BLaER1 (cell line): ENCODE results near the gene PNMA8C.
A peak's percentile ranks its signal among the peaks of the same experiment; 100 is the strongest.

Source experiments
- H3K27ac ChIP-seq: shearing (Covaris generic); formaldehyde crosslinking; 2 replicates; pipeline ENCODE4 v1.8.1; 2022
- H3K27me3 ChIP-seq: shearing (Covaris generic); formaldehyde crosslinking; 2 replicates; pipeline ENCODE4 v1.8.1; 2022
- H3K36me3 ChIP-seq: shearing (Covaris generic); formaldehyde crosslinking; 2 replicates; pipeline ENCODE4 v1.8.1; 2022
- H3K4me1 ChIP-seq: shearing (Covaris generic); formaldehyde crosslinking; 2 replicates; pipeline ENCODE4 v1.8.1; 2022
- H3K4me2 ChIP-seq: shearing (Covaris generic); formaldehyde crosslinking; 2 replicates; pipeline ENCODE4 v1.8.1; 2022
- H3K4me3 ChIP-seq: shearing (Covaris generic); formaldehyde crosslinking; 2 replicates; pipeline ENCODE4 v1.8.1; 2022
- H3K9ac ChIP-seq: shearing (Covaris generic); formaldehyde crosslinking; 2 replicates; pipeline ENCODE4 v1.8.1; 2022
- H3K9me3 ChIP-seq: shearing (Covaris generic); formaldehyde crosslinking; 2 replicates; pipeline ENCODE4 v1.8.1; 2022
- H4K20me1 ChIP-seq: shearing (Covaris generic); formaldehyde crosslinking; 2 replicates; pipeline ENCODE4 v1.8.1; 2022
- Cebpa-rat ChIP-seq: shearing (Covaris generic); IDR thresholded peaks from 2 replicates; pipeline ENCODE4 v1.8.1; 2022

The PNMA8C gene

GRCh38 chr19:46466536-46467196 lies 37.9 kb upstream of the PNMA8C start:
- Histone ChIP-seq H3K27me3 (no peaks in the 10 kb centered on the region), H3K9ac (peak overlapping the region; percentile 71), H3K36me3 (no peaks in the 10 kb centered on the region), H3K9me3 (no peaks in the 10 kb centered on the region), H3K4me3 (peak overlapping the region; percentile 50; the same call in 1 of the 2 replicates), H3K4me1 (peaks cover 95% of the 10 kb centered on the region), H3K27ac (peak overlapping the region; percentile 90), H3K4me2 (peak overlapping the region; percentile 82), H4K20me1 (no peaks in the 10 kb centered on the region)
- TF ChIP-seq Cebpa-rat, result no peak

- no peak overlapping the region for H3K9ac ChIP-seq
- no peak for TF ChIP-seq Cebpa-rat
- H3K4me1 ChIP-seq, result peaks cover 75% of the 10 kb centered on the region
- H3K9me3 ChIP-seq, result no peaks in the 10 kb centered on the region
- H3K4me2 ChIP-seq, result peak overlapping the region; percentile 17; the same call in 1 of the 2 replicates
- no peaks in the 10 kb centered on the region for H3K36me3 ChIP-seq
- no peaks in the 10 kb centered on the region for H4K20me1 ChIP-seq
- H3K27ac ChIP-seq, result peak overlapping the region; percentile 90; the same call in 1 of the 2 replicates
- no peak overlapping the region for H3K4me3 ChIP-seq
- no peaks in the 10 kb centered on the region for H3K27me3 ChIP-seq
Observed at GRCh38 chr19:46463516-46463915, 34.8 kb upstream of the PNMA8C start.

- no peaks in the 10 kb centered on the region for H3K27me3 ChIP-seq
- no peak for TF ChIP-seq Cebpa-rat
- no peaks in the 10 kb centered on the region for H3K36me3 ChIP-seq
- H3K9me3 ChIP-seq, result no peaks in the 10 kb centered on the region
- H3K4me2 ChIP-seq, result peak overlapping the region; percentile 52
- H4K20me1 ChIP-seq, result no peaks in the 10 kb centered on the region
- peaks cover 56% of the 10 kb centered on the region for H3K4me1 ChIP-seq
- no peak overlapping the region for H3K9ac ChIP-seq
- no peak overlapping the region for H3K27ac ChIP-seq
- no peak overlapping the region for H3K4me3 ChIP-seq
Observed at GRCh38 chr19:46461537-46461936, 32.8 kb upstream of the PNMA8C start.

DNA sequence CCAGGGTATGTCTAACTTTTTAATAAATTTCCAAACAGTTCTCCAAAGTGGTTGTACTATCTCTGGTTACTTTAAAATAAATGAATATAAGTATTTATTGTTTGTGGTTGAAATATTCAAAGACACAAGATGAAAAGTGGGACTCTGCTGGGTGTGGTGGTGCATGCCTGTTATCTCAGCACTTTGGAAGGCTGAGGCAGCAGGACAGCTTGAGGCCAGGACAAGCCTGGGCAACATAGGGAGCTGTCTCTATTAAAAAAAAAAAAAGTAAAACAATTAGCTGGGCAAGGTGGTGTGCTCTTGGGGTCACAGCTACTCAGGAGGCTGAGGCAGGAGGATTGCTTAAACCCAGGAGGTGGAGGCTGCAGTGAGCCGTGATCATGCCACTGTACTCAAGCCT lies 32.2 kb upstream of the PNMA8C start:
- Histone ChIP-seq H3K9ac (no peak overlapping the region), H3K4me3 (no peak overlapping the region), H3K4me1 (peaks cover 52% of the 10 kb centered on the region), H3K36me3 (no peaks in the 10 kb centered on the region), H3K9me3 (no peaks in the 10 kb centered on the region), H4K20me1 (no peaks in the 10 kb centered on the region), H3K4me2 (peak overlapping the region; percentile 52), H3K27ac (no peak overlapping the region), H3K27me3 (no peaks in the 10 kb centered on the region)
- no peak for TF ChIP-seq Cebpa-rat

- no peaks in the 10 kb centered on the region for H4K20me1 ChIP-seq
- H3K27ac ChIP-seq, result no peak overlapping the region
- no peak overlapping the region for H3K4me2 ChIP-seq
- TF ChIP-seq Cebpa-rat, result no peak
- H3K9me3 ChIP-seq, result no peaks in the 10 kb centered on the region
- H3K27me3 ChIP-seq, result no peaks in the 10 kb centered on the region
- no peak overlapping the region for H3K9ac ChIP-seq
- no peaks in the 10 kb centered on the region for H3K36me3 ChIP-seq
- peaks cover 43% of the 10 kb centered on the region for H3K4me1 ChIP-seq
- no peak overlapping the region for H3K4me3 ChIP-seq
Observed at GRCh38 chr19:46460055-46460454, 31.3 kb upstream of the PNMA8C start.

GRCh38 chr19:46456930-46457329 lies 28.2 kb upstream of the PNMA8C start:
- Histone ChIP-seq H3K27ac (no peak overlapping the region), H3K27me3 (no peaks in the 10 kb centered on the region)

GRCh38 chr19:46454244-46454643 lies 25.5 kb upstream of the PNMA8C start:
- Histone ChIP-seq H3K36me3 (no peaks in the 10 kb centered on the region), H3K9ac (no peak overlapping the region), H3K4me1 (no peaks in the 10 kb centered on the region), H3K27me3 (no peaks in the 10 kb centered on the region), H3K4me3 (no peak overlapping the region), H4K20me1 (no peaks in the 10 kb centered on the region), H3K27ac (no peak overlapping the region), H3K4me2 (no peak overlapping the region), H3K9me3 (peaks cover 12% of the 10 kb centered on the region)
- TF ChIP-seq Cebpa-rat, result no peak

More at GRCh38 chr19:46456930-46457329, 28.2 kb upstream of the PNMA8C start:
- no peaks in the 10 kb centered on the region for H3K36me3 ChIP-seq
- H3K4me1 ChIP-seq, result peaks cover 13% of the 10 kb centered on the region
- no peak overlapping the region for H3K4me2 ChIP-seq
- H4K20me1 ChIP-seq, result no peaks in the 10 kb centered on the region
- TF ChIP-seq Cebpa-rat, result no peak
- no peak overlapping the region for H3K9ac ChIP-seq
- no peak overlapping the region for H3K4me3 ChIP-seq
- H3K9me3 ChIP-seq, result no peaks in the 10 kb centered on the region

DNA sequence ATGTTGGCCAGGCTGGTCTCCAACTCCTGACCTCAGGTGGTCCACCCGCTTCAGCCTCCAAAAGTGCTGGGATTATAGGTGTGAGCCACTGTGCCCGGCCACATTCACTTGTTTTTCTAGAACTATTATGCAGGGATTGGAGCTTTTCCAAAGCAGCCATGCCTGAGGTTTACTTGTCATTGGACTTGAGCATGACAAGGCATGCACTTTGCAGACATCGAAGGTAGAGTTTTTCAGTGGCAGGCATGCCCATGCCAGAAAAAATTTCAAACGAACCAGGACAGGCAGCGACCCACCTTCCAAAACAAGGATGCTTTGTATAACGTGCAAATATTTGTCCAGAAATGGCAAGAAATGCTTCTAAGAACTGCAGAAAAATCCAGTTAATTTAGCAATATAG lies 24.9 kb upstream of the PNMA8C start:
- no peak for TF ChIP-seq Cebpa-rat
- Histone ChIP-seq H3K4me2 (no peak overlapping the region), H3K27me3 (no peaks in the 10 kb centered on the region)

GRCh38 chr19:46452186-46452585 lies 23.4 kb upstream of the PNMA8C start:
- H3K4me2 ChIP-seq, result no peak overlapping the region
- no peaks in the 10 kb centered on the region for H4K20me1 ChIP-seq
- H3K9me3 ChIP-seq, result peaks cover 17% of the 10 kb centered on the region
- H3K27me3 ChIP-seq, result no peaks in the 10 kb centered on the region
- H3K4me3 ChIP-seq, result no peak overlapping the region
- H3K9ac ChIP-seq, result no peak overlapping the region
- no peak for TF ChIP-seq Cebpa-rat
- no peaks in the 10 kb centered on the region for H3K36me3 ChIP-seq
- no peak overlapping the region for H3K27ac ChIP-seq
- H3K4me1 ChIP-seq, result peaks cover 9% of the 10 kb centered on the region

More for the DNA sequence above, 24.9 kb upstream of the PNMA8C start:
- Histone ChIP-seq H3K9ac (no peak overlapping the region), H3K4me3 (no peak overlapping the region), H3K4me1 (no peaks in the 10 kb centered on the region), H3K27ac (no peak overlapping the region), H3K36me3 (no peaks in the 10 kb centered on the region), H4K20me1 (no peaks in the 10 kb centered on the region), H3K9me3 (peaks cover 17% of the 10 kb centered on the region)

DNA sequence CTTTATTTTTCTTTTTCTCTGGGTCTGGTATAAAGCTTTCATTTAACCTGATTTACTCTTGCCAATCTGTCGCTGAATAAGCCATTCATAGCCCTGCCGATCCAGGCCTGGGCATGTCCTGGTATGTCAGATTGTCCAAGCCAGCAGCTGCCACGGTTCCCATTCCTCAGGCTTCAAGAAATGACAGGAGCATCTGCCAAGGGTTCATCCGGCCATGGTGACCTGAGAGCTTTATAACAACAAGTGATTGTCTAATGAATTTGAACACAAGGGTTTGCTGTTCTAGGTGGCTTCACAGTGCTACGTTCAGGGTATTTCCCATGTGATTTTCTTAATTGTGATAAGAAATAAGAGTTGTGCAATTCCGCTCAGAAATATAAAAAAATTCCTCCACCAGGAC lies 22.6 kb upstream of the PNMA8C start:
- no peak overlapping the region for H3K27ac ChIP-seq
- H4K20me1 ChIP-seq, result no peaks in the 10 kb centered on the region
- no peaks in the 10 kb centered on the region for H3K27me3 ChIP-seq
- H3K4me2 ChIP-seq, result no peak overlapping the region
- no peaks in the 10 kb centered on the region for H3K36me3 ChIP-seq
- no peak for TF ChIP-seq Cebpa-rat
- no peak overlapping the region for H3K9ac ChIP-seq
- peaks cover 17% of the 10 kb centered on the region for H3K9me3 ChIP-seq
- H3K4me1 ChIP-seq, result peaks cover 10% of the 10 kb centered on the region
- H3K4me3 ChIP-seq, result no peak overlapping the region
